ENCODE results near the gene SNRNP35. TPM values are rescaled to one million over a fixed set of nuclear protein-coding genes. Genes with fewer than 3 reads are reported as not detected.

Gene SNRNP35
- total and polyA plus RNA-seq, 2 of the 8 experiments (the other 6 are each of a cell fraction or from before 2014, with no cell fraction given) = 8.0 to 16.9 TPM

DNA sequence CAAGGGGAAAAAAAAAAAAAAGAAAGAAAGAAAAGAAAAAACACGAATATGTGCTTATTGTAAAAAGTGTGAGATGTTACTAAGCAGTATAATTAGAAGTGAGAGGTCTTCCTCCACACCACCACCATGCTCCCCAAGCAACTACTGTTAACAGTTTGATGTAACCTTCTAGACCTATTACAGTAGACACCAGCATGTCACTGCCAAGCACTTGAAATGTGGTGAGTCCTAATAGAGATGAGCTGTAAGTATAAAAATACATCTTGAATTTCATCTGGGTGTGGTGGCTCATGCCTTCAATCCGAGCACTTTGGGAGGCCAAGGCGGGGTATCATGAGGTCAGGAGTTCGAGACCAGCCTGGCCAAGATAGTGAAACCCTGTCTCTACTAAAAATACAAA lies 8.1 kb upstream of the SNRNP35 start (continued):
- TF ChIP-seq BACH1 (IDR thresholded peaks at IDR 0.05; ENCODE audit: low read length) (no peak), FOSL1 (IDR thresholded peaks at IDR 0.05; ENCODE audit: insufficient read depth, low read depth, low read length) (no peak), YY1 (IDR thresholded peaks at IDR 0.05; ENCODE audit: low read depth, low read length) (no peak), CBX5 (IDR thresholded peaks at IDR 0.05; ENCODE audit: low read depth, low read length) (no peak), SUZ12 (IDR thresholded peaks at IDR 0.05; ENCODE audit: low read length) (no peak), GTF2F1 (IDR thresholded peaks at IDR 0.05; ENCODE audit: borderline replicate concordance, low read depth, low read length) (no peak), POLR2A (IDR thresholded peaks at IDR 0.05; ENCODE audit: control extremely low read depth in 1 of 2, low read depth in 2 of 2, low read length in 2 of 2) (no peak), JUN (IDR thresholded peaks at IDR 0.05; ENCODE audit: low read depth, low read length) (no peak)
- TF ChIP-seq, protein P1, sequence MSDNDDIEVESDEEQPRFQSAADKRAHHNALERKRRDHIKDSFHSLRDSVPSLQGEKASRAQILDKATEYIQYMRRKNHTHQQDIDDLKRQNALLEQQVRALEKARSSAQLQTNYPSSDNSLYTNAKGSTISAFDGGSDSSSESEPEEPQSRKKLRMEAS (IDR thresholded peaks at IDR 0.05) = no peak

Measured in H1 (cell line).